WERI-Rb-1 (cell line): ENCODE results near the gene NEURL1.

ENCODE experiments used
- DNase-seq: peaks from one replicate; pipeline ENCODE4 v3.0.0-alpha.2; 2020
- H3K27ac ChIP-seq: fragments of 250-450 bp; sonication (Bioruptor Pico); 2 replicates; pipeline ENCODE4 v1.5.1; 2020; ENCODE audit warnings: mild to moderate bottlenecking, moderate library complexity
- H3K27me3 ChIP-seq: fragments of 250-450 bp; sonication (Bioruptor Pico); 2 replicates; pipeline ENCODE4 v1.5.1; 2021; ENCODE audit warnings: mild to moderate bottlenecking, low read depth, moderate library complexity; ENCODE audit not compliant: insufficient read depth, severe bottlenecking
- H3K36me3 ChIP-seq: fragments of 250-450 bp; sonication (Bioruptor Pico); 2 replicates; pipeline ENCODE4 v1.5.1; 2020; ENCODE audit warnings: mild to moderate bottlenecking, moderate library complexity
- H3K4me3 ChIP-seq: 2 replicates; pipeline ENCODE4 v1.5.1; 2011; ENCODE audit warnings: low read depth, mild to moderate bottlenecking, control low read depth, low read length
- H3K9me3 ChIP-seq: fragments of 250-450 bp; sonication (Bioruptor Pico); 2 replicates; pipeline ENCODE4 v1.5.1; 2021; ENCODE audit warnings: mild to moderate bottlenecking, moderate library complexity; ENCODE audit not compliant: severe bottlenecking
- CTCF ChIP-seq: IDR thresholded peaks from 2 replicates; pipeline ENCODE4 v1.5.1; 2011; ENCODE audit warnings: low read depth, mild to moderate bottlenecking, control low read depth, inconsistent platforms, low read length

The NEURL1 gene

GRCh38 chr10:103452506-103453230 lies 40.8 kb upstream of the NEURL1 start:
- Histone ChIP-seq H3K27ac (no peak overlapping the region), H3K27me3 (no peaks in the 10 kb centered on the region), H3K36me3 (0 out of 2 replicates have a peak, but pooled peaks cover 1% of the 10 kb centered on the region), H3K9me3 (no peaks in the 10 kb centered on the region), H3K4me3 (no peak overlapping the region)
- no peak for TF ChIP-seq CTCF
- DNase-seq = no peak

DNA sequence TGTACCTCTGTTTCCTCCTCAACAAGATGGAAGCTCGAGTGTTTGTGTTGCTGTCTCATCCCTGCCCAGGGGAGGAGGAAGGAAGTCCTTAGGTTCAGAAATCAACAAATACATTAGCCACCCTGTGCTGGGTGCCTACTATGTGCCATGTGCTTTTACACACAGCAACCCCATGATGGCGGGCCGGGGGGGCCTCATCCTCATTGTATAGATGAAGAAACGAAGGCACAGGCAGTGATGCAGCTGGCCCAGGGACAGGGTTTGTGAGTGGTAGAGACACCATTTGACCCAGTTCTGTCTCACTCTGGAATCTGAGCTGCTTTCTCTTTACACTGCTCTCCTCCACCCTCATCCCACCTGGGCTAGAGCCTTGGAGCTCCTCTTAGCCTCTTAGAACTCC lies 39.5 kb upstream of the NEURL1 start:
- no peak overlapping the region for H3K4me3 ChIP-seq
- H3K36me3 ChIP-seq = no peaks in the 10 kb centered on the region
- H3K27me3 ChIP-seq = no peaks in the 10 kb centered on the region
- DNase-seq = no peak
- no peak overlapping the region for H3K27ac ChIP-seq
- TF ChIP-seq CTCF = no peak
- no peaks in the 10 kb centered on the region for H3K9me3 ChIP-seq

DNA sequence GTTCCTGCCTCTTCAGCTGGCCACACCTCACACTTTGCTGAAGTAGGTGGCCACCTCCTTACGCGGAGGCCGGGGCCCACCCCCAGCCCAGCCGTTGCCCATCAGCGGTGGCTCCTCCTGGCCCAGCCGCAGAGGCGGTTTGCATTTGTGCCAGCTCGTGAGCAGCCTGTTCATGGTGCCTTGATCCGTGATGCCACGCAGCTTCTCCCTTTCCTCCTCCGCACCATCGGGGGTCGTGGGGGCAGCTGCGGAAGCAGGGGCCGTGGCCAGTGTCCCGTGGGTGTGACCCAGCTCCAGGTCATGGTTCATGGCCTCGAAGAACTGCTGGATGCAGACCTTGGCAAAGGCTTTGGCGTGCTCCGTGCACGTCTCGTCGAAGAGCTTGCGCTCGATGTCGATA lies 38.3 kb upstream of the NEURL1 start:
- no peaks in the 10 kb centered on the region for H3K27me3 ChIP-seq
- H3K9me3 ChIP-seq = no peaks in the 10 kb centered on the region
- no peak for DNase-seq
- no peaks in the 10 kb centered on the region for H3K36me3 ChIP-seq
- no peak overlapping the region for H3K4me3 ChIP-seq
- no peak for TF ChIP-seq CTCF
- no peak overlapping the region for H3K27ac ChIP-seq

DNA sequence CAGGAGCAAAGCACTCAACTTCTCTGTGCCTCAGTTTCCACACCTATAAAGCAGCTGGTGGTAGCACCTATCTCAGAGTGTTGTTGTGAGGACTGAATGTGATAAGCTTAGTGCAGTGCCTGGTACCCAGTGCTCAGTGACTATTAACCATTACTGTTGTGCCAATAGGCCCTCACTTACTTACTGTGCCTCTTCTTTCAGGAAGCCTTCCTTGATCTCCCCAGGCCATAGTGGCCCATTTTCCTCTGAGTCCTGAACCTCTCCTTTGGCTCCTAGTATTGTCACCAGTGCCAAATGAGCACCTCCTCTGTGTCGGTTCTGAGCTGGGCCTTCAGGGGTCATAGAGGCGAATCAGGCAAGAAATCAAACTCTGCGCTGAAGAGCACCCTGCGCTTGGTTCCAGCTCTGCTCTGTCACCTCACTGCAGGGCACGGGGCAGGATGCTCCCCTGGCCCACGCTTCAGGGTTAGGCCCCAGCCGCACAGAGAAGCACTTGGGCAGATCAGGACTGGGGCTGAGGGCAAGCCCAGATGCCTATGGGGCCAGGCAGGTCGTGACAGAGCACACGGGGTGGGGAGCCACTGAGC lies 37.3 kb upstream of the NEURL1 start:
- Histone ChIP-seq H3K4me3 (no peak overlapping the region), H3K27ac (no peak overlapping the region), H3K36me3 (no peaks in the 10 kb centered on the region), H3K27me3 (no peaks in the 10 kb centered on the region), H3K9me3 (no peaks in the 10 kb centered on the region)
- DNase-seq = no peak
- TF ChIP-seq CTCF = no peak

GRCh38 chr10:103457176-103457712 lies 36.3 kb upstream of the NEURL1 start:
- H3K9me3 ChIP-seq = no peaks in the 10 kb centered on the region
- TF ChIP-seq CTCF = no peak
- H3K27ac ChIP-seq = no peak overlapping the region
- no peak overlapping the region for H3K4me3 ChIP-seq
- H3K27me3 ChIP-seq = no peaks in the 10 kb centered on the region
- H3K36me3 ChIP-seq = no peaks in the 10 kb centered on the region
- no peak for DNase-seq
